Activated CD8-positive, alpha-beta memory T cell treated with anti-CD3 and anti-CD28 coated beads for 36 hours (primary cell): ENCODE measurements around the gene GRM1. TPM values are rescaled to one million over a fixed set of nuclear protein-coding genes. Genes with fewer than 3 reads are reported as not detected.

Source experiments
- CTCF ChIA-PET: fragments of 350-600 bp; sonication (Branson Sonifier 250); formaldehyde crosslinking; loops from one replicate; lab custom pipeline; 2021; ENCODE audit warnings: antibody characterized with exemption; lab: Charles Lee
- POLR2A ChIA-PET: fragments of 350-600 bp; sonication (Branson Sonifier 250); formaldehyde crosslinking; loops from one replicate; lab custom pipeline; 2021; ENCODE audit warnings: antibody characterized with exemption; lab: Charles Lee
- total RNA-seq, 2 experiments: library from RNA; stranded (reverse); gene quantifications; one replicate each; pipeline ENCODE4 v1.2.3, GENCODE V29; 2021

GRM1 gene
- total RNA-seq, 2 experiments from 2014 or later: not detected

- ChIA-PET POLR2A (no interaction called here), CTCF (no interaction called here)
Observed at GRCh38 chr6:146355521-146356100, 326.7 kb downstream of the GRM1 start.

GRCh38 chr6:146357578-146358430, 328.9 kb downstream of the GRM1 start:
- ChIA-PET CTCF (no interaction called here), POLR2A (no interaction called here)

GRCh38 chr6:146358431-146359046, 329.7 kb downstream of the GRM1 start:
- CTCF ChIA-PET: no interaction called here
- POLR2A ChIA-PET: no interaction called here

DNA sequence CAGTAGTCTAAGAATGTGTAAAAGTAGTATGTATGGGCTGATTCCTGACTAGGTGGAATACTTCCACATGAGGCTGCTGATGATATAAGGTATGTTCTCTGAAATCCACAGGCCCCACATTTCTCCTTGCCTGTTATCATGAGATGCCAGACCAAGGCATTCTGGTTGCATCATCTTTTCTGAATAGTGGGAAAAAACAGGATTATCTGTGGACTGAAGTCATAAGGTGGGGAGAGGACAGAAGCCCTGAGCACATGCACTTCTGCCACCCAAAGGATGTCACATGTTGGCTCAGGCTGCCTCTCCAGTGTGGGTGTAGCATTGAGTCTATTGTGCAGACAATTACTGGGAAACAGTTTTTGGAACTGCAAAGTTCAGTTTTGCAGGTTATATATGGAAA, 330.3 kb downstream of the GRM1 start:
- ChIA-PET POLR2A (no interaction called here), CTCF (no interaction called here)

GRCh38 chr6:146361128-146361924, 332.5 kb downstream of the GRM1 start:
- POLR2A ChIA-PET: no interaction called here
- CTCF ChIA-PET: no interaction called here

DNA sequence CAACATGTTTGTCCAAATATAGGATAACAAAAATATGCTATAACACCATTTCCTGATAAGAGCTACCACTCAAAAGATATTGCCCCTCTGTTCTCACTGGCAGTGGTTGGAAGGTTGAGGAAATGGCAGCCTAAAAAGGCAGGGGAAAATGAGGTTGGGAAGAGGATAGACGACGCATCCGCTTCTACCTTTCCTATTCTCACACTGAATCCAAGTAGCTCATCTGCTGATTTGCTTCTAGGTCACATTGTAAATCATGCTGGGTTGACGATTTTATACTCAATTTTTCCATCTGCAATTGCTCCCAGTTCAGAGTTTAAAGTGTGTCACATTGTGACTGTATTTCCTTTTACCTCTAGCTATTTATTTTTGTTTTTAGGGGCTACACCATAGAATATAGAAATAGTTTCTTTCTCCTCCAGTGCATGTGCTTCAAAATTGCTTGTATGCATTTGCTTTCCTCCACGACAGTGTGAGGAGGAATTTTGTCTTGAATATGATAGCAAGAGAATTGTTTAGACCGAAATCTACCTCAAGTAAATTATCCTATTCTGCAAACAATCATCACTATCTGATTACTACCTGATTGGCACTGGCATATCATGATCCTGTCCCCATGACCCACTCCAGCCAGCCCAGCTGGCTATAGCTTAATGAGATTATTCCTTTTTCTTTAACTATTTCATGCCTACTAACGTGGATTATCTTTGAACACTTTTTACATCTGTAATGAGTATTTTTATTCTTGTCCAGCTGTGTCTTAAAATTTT, 335.2 kb downstream of the GRM1 start:
- POLR2A ChIA-PET: no interaction called here

DNA sequence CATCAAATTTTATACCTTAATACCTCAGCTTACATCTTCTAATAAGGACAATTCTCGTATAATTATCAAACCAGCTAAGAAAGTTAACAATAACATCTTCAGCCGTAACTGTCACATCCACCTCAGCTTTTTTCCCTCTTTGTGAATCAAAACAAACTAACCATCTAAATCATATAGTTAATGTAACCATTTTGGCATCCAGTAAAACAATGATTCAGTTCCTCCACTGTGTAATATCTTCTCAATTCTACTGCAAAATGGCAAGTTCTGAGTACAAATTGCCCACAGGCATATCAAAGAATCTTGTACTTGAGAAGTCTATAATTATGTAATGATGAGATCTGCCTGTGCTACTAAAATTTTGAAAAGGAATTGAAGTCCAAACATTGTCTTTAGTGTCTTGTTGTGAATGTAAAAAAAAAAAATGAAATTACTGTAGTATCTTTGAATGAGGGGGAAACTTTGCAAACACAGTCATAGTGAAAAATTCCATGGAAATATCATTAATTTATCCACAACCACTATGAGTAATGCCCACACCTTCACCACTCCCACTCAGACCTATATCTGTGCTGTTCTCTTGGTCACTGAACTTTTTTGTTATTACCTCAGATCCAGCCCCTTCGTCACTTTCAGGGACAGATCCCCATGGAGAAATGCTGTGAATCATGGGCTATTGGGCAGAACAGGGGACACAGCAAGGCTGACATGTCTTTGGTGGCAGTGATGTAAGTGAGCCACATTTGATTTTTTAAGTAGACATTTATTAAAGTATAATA, 336.1 kb downstream of the GRM1 start:
- ChIA-PET CTCF (no interaction called here), POLR2A (no interaction called here)

More for the DNA sequence above, 335.2 kb downstream of the GRM1 start:
- CTCF ChIA-PET: no interaction called here

GRCh38 chr6:146367061-146367460, 338.2 kb downstream of the GRM1 start:
- ChIA-PET POLR2A (no interaction called here), CTCF (no interaction called here)

GRCh38 chr6:146369866-146370265, 341.0 kb downstream of the GRM1 start:
- CTCF ChIA-PET: no interaction called here
- POLR2A ChIA-PET: no interaction called here

- CTCF ChIA-PET: no interaction called here
- POLR2A ChIA-PET: no interaction called here
Observed at GRCh38 chr6:146381486-146381885, 352.6 kb downstream of the GRM1 start.

DNA sequence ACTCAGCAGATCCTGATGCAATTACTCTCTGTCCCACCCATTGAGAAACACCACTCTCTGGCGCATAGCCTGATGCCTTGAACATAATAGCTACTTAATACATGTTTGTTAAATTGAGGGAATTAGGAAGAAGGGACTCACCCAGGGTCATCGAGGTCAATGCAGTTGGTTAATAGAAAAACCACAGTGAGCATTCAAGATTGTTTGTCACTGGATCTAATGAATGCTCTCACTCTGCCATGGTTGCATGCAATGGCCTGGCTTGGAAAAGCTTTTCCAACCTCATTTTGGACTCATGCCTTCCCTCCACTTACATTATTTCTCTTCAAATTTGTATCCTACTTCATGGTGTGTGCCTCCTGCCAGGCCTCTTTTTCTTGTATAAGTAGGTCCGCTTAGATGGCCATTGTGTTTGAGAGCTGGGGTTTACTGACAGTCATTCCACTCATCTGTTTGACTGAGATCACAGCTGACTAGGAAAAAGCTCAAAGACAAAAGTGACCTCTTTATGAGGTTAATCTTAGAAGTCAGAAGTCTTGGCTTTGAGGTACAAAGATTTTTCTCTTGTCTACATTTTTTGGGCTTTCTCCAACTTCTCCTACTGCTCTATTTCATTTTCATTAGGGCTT, 360.0 kb downstream of the GRM1 start:
- ChIA-PET POLR2A (no interaction called here), CTCF (no interaction called here)

DNA sequence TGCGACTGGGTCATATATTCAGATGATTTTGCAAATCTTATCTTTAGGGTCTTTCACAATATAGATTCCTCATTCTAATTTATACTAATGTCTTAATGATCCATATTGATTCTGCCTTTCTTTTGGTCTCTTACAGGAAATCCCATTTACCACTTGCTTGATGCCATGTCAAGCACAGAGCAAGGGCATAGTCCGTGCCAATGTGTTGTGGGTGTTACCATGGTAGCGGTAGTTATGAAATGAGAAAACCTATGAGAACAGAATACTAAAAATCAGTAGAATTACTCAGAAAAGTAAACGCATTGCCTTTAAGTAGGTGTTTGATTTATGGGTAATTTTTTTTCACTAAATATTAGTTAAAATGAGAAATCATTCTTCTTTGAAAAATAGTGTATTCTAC, 360.9 kb downstream of the GRM1 start:
- CTCF ChIA-PET: interaction anchor here (0.7 kb wide), 1 partner anchor 297 kb away, joined by 4 read pairs; no protein-coding TSS in a partner anchor
- POLR2A ChIA-PET: no interaction called here

- ChIA-PET CTCF (no interaction called here), POLR2A (no interaction called here)
Observed at GRCh38 chr6:146397638-146398037, 368.8 kb downstream of the GRM1 start.

DNA sequence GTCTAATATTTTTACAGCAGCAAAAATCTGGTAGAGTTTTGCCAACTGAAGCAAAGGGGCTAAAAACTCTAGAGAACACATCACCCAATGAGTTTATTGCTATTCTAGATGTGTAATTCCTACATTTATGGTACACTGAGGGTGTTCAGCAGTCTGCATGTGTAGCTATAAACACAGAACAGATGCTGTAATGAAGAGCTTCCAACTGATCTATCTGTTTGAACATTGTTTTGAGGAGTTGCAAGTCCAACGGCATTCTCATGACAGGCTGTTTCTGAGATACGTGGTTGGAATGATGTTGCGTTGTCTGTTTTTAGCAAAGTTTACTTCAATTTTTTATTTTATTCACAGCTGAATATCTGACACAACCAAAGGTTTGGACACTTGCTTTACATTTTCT, 373.6 kb downstream of the GRM1 start:
- POLR2A ChIA-PET: no interaction called here
- CTCF ChIA-PET: no interaction called here

GRCh38 chr6:146408583-146408982, 379.7 kb downstream of the GRM1 start:
- POLR2A ChIA-PET: no interaction called here

DNA sequence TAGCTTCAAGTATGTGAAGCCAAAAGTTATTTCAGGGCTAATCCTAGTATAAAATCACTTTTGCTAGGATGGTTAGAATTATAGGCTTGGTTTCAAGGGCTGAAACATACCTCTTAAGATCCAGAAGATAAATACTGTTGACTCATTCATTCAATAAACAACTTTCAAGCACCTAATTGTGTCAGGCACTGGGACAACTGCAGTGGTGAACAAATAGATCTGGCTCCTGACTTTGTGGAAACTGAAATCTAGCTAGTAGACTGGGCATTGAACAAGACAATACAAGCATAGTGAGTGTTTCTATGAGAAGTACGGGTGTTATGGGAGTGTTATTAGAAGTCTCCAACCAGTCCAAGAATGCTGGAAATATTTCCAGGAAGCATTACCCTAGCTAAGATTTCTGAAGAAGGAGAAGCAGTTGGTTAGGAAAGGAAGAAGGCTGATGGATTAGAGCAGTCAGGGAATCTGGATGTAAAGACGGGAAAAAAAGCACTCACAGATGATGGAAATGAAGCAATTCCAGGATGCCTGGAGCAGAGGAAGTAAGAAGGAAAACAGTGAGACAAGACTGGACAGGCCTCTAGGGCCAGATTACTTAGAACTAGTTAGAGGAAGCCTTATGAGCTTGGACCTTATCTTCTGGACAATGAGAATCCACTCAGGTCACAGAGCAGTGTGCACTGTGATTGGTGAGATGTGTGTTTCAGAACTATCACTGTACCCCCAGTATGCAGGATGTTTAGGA, 382.2 kb downstream of the GRM1 start:
- ChIA-PET POLR2A (no interaction called here), CTCF (no interaction called here)

More at GRCh38 chr6:146408583-146408982, 379.7 kb downstream of the GRM1 start:
- CTCF ChIA-PET: no interaction called here

DNA sequence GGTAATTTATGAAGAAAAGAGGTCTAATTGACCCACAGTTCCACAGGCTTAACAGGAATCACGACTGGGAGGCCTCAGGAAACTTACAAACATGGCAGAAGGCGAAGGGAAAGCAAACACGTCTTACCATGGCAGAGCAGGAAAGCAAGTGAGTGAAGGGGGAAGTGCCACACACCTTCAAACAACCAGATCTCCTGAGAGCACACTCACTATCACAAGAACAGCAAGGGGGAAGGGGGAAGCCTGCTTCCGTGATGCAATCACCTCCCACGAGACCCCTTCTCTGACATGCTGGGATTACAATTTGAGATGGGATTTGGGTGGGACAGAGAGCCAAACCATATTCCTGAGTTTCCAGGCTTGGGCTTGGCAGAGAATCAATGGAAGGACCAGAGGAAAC, 390.7 kb downstream of the GRM1 start:
- CTCF ChIA-PET: no interaction called here
- POLR2A ChIA-PET: no interaction called here
